NOMO-1 treated with dmso at 0.1 percent for 144 hours (cell line): ENCODE data around the gene COQ8A.
"Not testable (repeated sequence)": the region's sequence is repeated elsewhere in the genome, so short reads cannot be mapped to it uniquely, and the experiment has no call there.

Experiments
- DNase-seq: peaks from one replicate; lab custom pipeline; 2025; ENCODE audit not compliant: unreplicated experiment; lab: John Stamatoyannopoulos, UW

The COQ8A gene

DNA sequence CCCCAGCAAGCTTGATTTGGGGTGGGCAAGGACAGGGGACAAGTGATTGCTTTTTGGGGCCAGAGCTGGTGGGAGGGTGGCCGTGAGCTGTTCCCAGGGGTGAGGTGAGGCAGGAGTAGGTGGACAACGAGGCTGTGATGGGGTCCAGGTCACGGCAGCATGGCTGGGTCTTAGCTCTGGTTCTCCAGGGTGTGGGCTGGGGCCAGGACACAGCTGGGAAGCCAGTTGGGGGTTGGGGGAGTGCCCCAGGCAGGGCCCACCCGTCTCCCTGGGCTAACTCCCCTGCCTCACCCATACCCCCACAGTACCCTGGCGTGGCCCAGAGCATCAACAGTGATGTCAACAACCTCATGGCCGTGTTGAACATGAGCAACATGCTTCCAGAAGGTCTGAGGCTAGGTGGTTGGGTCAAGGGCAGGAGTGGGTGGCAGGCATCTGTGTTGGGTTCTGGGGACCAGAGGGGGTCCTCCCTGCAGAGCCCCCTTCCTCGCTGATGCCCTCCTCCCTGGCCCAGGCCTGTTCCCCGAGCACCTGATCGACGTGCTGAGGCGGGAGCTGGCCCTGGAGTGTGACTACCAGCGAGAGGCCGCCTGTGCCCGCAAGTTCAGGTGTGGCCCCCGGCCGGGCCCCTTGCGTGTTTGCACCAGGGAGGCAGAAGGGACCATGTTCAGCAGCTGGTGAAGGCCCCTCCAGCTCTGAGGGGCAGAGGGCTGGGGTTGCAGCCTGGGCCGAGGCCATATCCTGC, 43.3 kb downstream of the COQ8A start:
- no peak for DNase-seq

DNA sequence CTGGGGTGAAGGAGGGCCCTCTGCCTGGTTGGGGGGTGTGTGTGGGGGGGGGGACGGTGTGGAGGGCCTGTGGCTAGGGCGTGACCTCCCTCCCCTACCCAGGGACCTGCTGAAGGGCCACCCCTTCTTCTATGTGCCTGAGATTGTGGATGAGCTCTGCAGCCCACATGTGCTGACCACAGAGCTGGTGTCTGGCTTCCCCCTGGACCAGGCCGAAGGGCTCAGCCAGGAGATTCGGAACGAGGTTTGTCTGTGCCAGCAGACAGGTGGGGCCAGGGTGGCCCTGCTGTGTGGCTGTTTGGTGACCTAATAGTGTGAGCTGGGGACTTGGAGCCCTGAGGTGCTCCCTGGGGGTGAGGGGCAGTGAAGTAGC, 43.9 kb downstream of the COQ8A start:
- no peak for DNase-seq

DNA sequence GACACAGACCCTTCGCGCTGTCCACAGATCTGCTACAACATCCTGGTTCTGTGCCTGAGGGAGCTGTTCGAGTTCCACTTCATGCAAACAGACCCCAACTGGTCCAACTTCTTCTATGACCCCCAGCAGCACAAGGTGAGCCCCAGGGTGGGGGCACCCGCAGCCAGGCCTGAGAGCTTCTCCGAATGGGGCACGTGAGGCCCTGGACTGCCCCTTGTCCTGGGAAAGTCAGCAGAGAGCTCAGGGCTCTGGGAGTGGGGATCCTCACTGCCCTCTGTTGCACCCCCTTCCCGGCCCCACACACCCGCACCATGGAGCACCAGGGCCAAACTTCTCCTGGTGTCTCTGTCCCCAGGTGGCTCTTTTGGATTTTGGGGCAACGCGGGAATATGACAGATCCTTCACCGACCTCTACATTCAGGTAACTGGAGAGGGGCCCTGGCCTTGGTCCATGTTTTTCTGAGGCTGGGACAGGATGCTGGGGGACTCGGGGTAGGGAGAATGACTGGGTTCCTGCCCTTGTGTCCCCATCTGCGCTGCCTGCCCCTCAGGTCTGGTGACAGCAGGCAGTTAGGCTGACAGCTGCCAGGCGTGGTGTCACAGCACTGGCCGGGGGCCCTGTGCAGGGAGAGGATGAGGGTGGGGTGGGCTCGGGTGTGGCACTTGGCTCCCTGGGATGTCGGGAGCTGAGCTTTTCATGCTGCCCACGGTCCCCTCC, 44.6 kb downstream of the COQ8A start:
- no peak for DNase-seq

DNA sequence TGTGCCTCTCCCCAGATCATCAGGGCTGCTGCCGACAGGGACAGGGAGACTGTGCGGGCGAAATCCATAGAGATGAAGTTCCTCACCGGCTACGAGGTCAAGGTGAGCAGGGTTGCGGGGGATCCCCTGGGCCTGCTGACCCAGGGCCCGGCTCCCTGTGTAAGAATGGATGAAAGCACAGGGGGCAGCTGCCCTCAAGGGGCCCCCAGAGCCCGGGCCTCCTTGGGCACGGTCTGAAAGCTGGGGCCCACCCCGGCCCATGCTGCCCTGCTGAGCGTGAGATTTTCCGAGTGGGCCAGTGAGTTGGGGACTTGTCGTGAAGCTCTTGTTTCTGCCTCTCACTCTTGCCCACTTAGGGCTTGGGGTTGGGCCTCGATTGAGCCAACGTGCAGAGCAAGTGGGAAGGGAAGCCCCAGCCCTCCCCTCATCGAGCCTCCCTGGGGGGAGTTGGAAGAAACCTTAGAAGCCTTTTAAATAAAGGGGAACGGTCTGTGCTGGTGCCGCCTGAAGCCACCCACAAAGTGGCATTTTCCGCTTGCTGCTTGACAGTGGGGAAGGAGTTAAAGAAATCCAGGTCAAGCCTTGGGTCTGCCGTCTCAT, 45.2 kb downstream of the COQ8A start:
- DNase-seq, result no peak

DNA sequence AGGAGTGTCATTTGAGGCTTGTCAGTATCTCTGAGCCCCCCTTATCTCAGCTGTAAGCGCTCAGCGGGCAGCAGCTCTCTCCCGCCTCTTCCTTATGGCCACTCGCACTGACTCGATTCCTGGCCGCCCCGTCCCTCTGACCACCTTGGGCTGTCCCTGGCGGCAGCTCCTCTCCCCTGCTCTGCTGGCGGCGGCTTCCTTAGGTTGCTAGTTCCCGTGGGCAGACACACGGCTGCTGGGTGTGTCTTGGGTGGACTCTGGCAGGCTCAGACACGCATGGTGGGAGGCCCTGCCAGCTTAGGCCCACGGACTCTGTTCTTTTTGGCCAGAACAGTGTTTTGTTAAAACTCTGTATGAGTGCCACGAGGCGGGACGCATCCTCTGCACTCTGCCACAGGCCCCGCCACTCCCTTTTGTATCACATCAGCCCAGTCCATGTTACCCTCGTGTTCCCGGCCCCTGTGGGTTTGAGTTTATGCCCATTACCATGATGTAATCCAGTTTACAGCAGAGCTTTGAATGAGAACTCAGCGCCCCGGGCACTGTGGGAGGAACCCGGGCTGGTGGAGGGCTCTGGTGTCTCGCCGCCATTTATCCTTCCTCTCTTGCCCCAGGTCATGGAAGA, 45.9 kb downstream of the COQ8A start:
- no peak for DNase-seq

DNA sequence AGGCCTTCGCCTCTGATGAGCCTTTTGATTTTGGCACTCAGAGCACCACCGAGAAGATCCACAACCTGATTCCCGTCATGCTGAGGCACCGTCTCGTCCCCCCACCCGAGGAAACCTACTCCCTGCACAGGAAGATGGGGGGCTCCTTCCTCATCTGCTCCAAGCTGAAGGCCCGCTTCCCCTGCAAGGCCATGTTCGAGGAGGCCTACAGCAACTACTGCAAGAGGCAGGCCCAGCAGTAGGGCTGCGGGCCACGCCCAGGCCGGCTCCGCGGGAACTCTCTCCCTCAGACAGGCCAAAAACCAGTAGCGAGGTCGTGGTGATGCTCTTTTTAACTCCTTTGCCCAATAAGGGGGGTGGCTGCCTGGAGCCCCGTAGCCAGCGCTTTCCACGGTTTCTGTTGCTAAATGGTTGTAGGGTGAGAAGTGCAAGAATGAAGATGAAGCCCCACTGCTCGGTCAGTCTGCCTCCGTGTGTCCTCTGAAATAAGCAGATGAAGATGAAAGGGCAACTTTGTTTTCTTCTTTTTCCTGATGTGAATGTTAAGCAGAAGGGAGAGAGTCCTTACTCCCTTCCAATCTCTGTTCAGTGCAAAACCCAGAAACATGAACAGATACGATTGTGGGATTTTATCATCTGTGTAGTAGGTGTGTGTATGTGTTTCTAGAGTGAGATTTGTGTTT, 46.5 kb downstream of the COQ8A start:
- no peak for DNase-seq

DNA sequence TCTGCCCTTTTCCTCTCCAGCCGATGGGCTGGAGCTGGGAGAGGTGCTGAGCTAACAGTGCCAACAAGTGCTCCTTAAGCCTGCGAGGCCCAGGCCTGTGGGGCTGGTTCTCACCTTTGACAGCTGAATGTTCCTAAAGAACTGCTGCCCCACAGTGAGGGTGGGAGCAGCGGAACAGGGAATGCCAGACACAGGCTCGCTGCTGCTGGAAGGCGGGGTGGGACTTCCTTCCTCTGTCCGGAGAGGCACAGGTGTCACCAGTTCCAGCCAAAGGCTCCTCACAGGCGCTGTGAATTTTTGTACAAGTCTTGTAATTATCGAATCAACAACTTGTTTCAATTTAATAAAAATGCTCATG, 47.1 kb downstream of the COQ8A start:
- DNase-seq, result no peak

DNA sequence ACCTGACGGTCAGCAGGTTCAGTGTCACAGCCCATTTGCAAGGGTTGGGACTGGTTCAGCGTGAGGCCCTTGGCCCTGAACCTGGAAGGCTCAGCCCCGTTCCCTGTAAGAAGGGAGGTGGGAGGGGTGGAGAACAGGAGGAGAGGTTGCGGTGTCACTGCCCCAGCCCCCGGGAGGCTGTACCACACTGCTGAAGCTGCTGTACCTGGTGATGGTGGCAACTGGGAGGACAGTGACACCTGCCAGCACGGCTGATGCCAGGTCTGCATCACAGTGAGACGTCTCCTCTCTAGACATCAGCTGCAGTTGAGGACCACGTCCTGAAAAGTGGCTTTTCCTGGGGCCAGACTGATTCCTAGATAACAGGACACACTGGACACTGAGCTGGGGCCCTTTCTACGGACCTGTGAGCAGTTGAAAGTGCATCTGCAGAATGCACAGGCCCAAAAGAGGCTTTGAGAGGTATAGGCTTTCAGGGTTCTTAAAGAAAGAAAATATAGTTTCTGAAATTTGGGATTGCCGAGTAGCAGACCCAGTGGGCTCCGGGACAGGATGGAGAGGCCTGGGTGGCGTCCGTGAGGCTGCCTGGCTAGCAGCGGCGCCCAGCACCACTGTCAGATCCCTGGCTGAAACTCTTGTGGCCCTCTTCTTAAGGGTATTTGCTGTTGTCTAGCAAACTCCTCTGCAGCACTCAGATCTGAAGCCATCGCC, 47.7 kb downstream of the COQ8A start:
- DNase-seq, result no peak

DNA sequence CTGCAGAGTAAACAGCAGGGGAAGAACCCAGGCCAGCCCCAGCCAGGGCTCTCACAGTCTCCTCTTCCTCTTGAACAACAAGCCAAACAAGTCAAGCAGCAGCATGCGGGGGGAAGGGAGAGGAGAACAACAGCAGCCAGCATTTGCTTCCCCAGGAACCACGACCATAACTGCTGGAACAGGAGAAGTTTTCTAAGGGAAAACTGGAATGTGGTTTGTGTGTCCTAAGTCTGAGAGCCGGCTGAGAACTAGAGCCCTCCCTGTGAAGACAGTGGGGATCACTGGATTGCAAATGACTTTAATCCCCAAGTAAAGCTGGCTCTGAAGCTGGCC, 48.2 kb downstream of the COQ8A start:
- no peak for DNase-seq

DNA sequence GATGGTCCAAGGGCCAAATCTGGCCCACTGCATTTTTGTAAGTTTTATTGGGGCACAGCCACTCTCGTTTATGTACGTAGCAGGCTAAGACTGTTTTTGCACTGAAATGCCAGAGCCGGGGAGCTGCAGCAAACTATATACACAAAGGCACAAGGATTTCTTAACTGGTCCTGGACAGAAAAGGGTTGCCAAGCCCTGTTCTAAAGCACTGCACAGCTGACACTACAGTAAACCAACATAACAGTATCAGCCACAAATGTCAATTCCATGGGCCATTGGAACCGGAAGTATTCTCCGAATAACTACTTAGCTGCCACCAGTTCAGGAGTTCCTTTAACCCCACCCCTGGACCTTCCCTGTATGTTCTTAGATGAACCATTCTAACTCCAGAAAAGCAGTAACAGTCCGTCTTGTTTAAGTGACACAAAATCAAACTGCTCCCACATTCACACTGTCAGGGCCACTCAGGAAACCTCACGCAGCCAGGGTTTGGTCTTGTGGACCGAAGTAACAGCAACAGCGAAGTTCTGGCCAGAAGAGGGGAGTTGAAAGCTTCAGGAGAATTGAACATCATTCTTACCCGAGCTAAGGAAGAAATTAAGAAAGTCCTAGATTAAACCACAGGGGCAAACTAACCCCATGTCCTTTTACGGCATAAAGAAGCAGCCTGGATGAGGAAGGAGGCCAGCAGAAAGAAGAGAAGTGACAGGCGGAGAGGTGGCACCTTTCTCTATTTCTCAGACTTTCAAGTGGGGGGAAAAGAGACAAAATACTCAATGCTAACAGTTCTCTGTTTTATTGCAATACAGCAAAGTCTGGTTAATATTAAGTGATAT, 49.2 kb downstream of the COQ8A start:
- no peak for DNase-seq

DNA sequence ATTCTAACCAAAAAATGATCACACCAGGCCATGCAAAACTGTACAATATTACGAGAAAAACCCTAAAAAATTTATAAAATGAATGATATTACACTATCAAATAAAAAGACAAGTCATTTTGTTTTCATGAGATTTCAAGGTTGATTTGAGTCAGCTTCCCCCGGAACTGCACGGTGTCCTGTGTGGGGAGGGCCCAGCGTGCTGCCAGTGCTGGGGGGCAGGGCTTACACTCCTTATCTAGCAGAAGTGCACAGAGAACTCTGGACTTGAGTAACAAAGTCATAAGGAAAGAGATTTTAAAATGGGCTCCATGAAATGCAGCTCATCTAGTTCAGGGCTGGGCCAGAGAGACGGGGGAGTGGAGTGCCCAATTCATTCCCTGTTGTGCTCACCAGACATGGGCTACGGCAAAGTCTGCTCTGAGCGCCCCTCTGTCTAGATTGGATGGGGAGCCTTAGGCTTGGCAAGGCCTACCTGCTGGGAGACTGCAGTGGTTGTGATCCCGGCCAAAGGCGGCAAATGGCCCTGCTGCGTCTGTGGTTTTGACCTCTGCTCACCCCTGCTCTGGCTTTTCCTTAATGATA, 50.1 kb downstream of the COQ8A start:
- peak; percentile 14 for DNase-seq

DNA sequence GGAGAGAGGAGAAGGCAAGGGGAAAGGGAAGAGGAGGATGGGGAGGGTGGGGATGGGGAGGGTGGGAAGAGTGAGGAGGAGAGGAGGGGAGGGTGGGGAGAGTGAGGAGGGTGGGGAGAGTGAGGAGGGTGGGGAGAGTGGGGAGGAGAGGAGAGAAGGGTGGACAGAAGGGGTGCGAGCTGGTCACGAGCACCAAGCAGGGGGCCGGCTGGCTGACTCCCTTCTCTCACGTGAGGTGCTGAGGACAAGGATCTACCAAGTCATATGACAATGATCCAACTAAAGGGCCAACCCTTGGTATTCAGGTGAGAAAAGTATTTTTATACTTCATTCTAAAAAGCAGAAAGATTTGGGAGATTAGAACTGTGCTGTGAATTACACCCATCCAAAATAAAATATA, 51.8 kb downstream of the COQ8A start:
- no peak for DNase-seq

DNA sequence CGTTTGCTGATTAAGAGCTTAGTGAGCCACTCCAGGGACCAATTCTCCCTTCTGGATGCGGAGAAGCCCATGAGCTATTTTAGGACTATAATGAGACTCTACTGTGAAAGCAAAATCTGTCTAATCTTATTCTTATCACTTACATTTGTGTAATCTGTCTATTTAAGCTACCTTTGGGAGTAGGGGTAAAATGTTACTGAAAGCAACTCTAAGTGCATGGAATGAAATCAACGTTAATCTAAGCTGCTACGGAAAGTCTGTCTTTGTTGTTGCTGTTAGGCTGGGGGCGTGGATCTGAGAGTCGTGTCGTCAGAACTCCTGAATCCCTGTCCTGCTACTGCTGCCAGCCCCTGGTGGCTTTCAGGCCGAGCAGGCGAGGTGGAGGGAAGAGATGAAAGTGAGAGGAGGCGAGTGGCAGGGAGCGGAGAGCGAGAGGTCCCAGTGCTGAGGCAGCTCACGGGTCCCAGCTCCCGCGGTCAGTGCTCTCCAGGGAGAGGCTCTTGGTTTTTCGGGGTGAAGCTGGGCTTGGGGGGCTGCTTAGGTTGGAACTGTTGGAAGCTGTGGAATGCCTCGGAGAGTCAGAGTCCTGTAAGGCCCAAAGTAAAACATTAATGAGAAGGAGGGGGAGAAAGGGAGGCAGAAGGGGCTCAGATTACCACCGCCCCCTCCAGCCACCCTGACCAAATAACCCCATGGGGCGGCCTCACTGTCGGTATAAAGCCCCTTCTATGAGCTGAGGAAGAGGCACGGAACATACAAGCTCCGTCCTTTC, 53.9 kb downstream of the COQ8A start:
- no peak for DNase-seq

DNA sequence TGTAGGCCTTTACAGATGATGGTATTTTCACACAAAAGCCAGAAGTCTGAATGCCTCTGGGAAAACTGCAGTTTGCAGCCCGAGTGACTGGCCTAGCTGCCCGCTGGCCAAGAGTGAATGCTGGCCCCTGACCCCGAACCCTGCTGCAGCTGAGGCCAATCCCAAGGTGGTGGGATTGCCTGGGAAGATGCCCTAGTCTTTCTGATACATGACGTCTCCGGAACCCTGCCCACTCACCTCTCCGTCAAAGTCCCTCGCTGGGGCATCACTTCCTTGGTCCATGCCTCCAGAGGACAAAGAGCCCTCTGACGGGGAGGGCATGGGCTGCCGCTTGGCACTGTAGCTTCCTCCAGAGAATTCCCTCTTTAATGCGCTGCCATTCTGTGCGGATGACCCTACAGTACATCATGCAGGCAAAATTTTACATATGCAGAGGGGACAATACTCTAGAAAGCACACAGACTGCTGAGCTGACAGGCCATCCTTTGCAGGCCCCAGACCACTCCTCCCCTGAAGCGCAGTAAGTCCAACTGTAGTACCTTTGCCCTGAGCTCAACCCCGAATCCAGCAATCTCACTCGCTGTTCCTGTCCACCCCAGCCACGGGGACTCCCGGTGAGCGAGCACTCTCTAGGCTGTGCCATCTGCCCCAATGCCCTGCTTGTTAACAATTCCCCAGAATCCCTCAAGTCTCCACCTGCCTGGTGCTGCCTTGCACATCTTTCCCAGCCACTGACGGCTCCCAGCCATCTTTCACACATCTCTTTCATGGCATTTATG, 54.7 kb downstream of the COQ8A start:
- no peak for DNase-seq

DNA sequence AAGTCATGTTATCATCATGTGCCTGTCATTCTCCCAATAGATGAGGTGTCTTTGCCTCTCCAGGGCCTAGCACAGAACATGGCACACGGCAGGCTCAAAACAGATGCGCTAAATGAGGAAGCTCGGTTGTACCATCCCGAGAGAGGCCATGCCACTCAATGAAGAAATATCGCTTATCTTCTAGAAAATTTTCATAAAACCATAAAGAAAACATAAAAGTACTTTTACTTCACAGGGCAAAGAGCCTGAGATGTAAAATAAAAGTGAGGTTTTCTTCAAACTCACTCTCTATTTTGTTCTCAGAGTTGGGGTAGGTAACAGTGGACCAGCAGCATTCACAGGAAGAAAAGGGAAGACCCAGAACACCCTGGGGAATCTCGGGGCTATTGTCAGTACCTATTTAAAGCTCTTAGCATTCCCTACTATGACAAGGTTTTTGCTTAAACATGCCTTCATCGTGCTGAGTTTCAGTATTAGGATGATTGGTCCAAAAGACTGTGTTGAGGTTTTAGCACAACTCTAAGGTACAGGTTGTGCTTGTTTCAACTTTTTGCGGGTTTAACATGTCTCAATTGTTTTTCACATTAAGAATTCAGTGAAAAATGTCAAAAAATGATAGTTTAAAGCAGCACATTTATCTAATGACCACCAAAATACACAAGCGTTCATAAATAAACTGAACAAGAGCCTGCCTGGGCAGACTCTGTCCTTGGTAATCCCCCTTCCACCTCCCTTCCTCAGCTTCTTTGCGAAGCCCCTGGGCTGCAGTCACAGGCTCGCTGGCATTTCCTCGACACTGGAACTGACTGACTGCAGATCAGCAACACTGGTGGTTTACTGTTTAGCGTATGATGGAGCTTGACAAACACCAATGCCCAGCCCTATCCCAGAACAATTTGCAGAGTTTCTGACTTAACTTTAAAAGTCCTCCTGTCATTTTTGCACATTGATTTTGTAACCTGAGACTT, 55.6 kb downstream of the COQ8A start:
- DNase-seq, result no peak

DNA sequence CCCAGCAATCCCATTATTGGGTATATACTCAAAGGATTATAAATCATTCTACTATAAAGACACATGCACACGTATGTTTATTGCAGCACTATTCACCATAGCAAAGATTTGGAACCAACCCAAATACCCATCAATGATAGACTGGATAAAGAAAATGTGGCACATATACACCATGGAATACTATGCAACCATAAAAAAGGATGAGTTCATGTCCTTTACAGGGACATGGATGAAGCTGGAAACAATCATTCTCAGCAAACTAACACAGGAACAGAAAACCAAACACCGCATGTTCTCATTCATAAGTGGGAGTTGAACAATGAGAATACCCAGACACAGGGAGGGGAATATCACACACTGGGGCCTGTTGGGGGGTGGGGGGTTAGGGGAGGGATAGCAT, 59.5 kb downstream of the COQ8A start:
- not testable (repeated sequence) for DNase-seq

DNA sequence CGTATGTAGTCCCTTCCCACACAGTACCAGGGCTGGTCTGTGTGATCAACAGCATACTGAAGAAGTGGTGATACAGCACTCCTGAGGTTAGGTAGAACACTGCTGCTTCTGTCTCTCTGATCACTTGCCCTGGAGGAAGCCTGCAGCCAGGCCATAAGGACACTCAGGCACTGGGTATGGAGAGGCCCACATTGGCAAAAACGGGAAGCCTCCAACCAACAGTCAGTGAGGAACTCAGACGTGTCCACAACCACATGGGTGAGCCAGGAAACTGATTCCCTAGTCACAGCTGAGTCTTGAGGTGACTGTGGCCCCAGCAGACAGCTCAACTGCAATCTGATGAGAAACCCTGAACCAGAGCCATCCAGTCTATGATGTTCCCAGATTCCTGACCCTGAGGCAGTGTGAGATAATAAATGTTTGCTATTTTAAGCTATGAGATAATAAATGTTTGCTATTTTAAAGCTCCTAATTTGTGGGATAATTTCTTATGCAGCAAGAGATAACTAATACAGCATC, 62.5 kb downstream of the COQ8A start:
- DNase-seq, result no peak
